ENCODE data around the gene LRRC8C. TPM values are rescaled to one million over a fixed set of nuclear protein-coding genes. Genes with fewer than 3 reads are reported as not detected.

The LRRC8C gene
- total RNA-seq, 2 experiments from 2014 or later: 28.4 to 30.2 TPM

GRCh38 chr1:89761901-89762300 is 129.0 kb downstream of the LRRC8C start:
- H3K4me3 Mint-ChIP-seq: peak overlapping the region; percentile 86
- DNase-seq: no peak
- intact Hi-C loops (cut with DNase I, micrococcal nuclease): loop anchor here (1.0 to 5.0 kb wide), 7 partner anchors 65 to 279 kb away; partner anchors contain the start of gene LRRC8C (in 1 of the 2)
- TF ChIP-seq CTCF (IDR thresholded peaks at IDR 0.05): no peak
- no peak overlapping the region for H3K27ac ChIP-seq (ENCODE audit: low read depth in 1 of 2, low read length in 2 of 2)
- peak overlapping the region; percentile 78 for H3K27ac Mint-ChIP-seq
- POLR2A ChIA-PET: interaction anchor here (1.7 to 4.5 kb wide), 13 partner anchors 10 to 180 kb away, joined by 5 to 88 read pairs (median 10); partner anchors contain the start of genes LRRC8C and LRRC8D
- H3K9me3 Mint-ChIP-seq: no peaks in the 10 kb centered on the region
- H3K36me3 Mint-ChIP-seq (ENCODE audit: low read depth): no peaks in the 10 kb centered on the region
- H3K9me3 ChIP-seq (ENCODE audit: control insufficient read depth in 1 of 2, insufficient read depth in 1 of 2, low read length in 2 of 2): no peaks in the 10 kb centered on the region
- no peak overlapping the region for H3K4me3 ChIP-seq (ENCODE audit: low read length)
- no peaks in the 10 kb centered on the region for H3K27me3 ChIP-seq (ENCODE audit: control insufficient read depth in 1 of 2, insufficient read depth in 2 of 2, low read length in 2 of 2)
- no peaks in the 10 kb centered on the region for H3K36me3 ChIP-seq (ENCODE audit: insufficient read depth, low read length)
- peaks cover 62% of the 10 kb centered on the region for H3K4me1 Mint-ChIP-seq (ENCODE audit: low read depth)
- no peaks in the 10 kb centered on the region for H3K27me3 Mint-ChIP-seq
- CTCF ChIA-PET: interaction anchor here (1.1 to 3.5 kb wide), 10 partner anchors 16 to 278 kb away, joined by 3 to 133 read pairs (median 7); partner anchors contain the start of gene LRRC8C
- peaks cover 55% of the 10 kb centered on the region for H3K4me1 ChIP-seq (ENCODE audit: insufficient read depth, low read length)
- ATAC-seq (ENCODE audit: poor library complexity): no peak

GRCh38 chr1:89762386-89762778 is 129.5 kb downstream of the LRRC8C start:
- H3K36me3 Mint-ChIP-seq (ENCODE audit: low read depth): no peaks in the 10 kb centered on the region
- peak overlapping the region; percentile 86 for H3K4me3 Mint-ChIP-seq
- ChIA-PET POLR2A (interaction anchor here (0.7 to 4.5 kb wide), 27 partner anchors 9 to 279 kb away, joined by 3 to 88 read pairs (median 6); partner anchors contain the start of genes LRRC8B, LRRC8C and LRRC8D), CTCF (interaction anchor here (0.6 to 3.5 kb wide), 48 partner anchors 8 to 764 kb away, joined by 3 to 133 read pairs (median 5); partner anchors contain the start of gene LRRC8C)
- peaks cover 57% of the 10 kb centered on the region for H3K4me1 Mint-ChIP-seq (ENCODE audit: low read depth)
- TF ChIP-seq CTCF (IDR thresholded peaks at IDR 0.05): no peak
- H3K27me3 ChIP-seq (ENCODE audit: control insufficient read depth in 1 of 2, insufficient read depth in 2 of 2, low read length in 2 of 2): no peaks in the 10 kb centered on the region
- peak in 2 of 14 experiments; percentile 37 to 38 for DNase-seq
- peaks cover 50% of the 10 kb centered on the region for H3K4me1 ChIP-seq (ENCODE audit: insufficient read depth, low read length)
- peak overlapping the region; percentile 61 for H3K4me3 ChIP-seq (ENCODE audit: low read length)
- no peaks in the 10 kb centered on the region for H3K9me3 Mint-ChIP-seq
- H3K27ac ChIP-seq (ENCODE audit: low read depth in 1 of 2, low read length in 2 of 2): no peak overlapping the region
- H3K36me3 ChIP-seq (ENCODE audit: insufficient read depth, low read length): no peaks in the 10 kb centered on the region
- no peak for ATAC-seq (ENCODE audit: poor library complexity)
- H3K27ac Mint-ChIP-seq: peak overlapping the region; percentile 78
- H3K27me3 Mint-ChIP-seq: no peaks in the 10 kb centered on the region
- no peaks in the 10 kb centered on the region for H3K9me3 ChIP-seq (ENCODE audit: control insufficient read depth in 1 of 2, insufficient read depth in 1 of 2, low read length in 2 of 2)
- intact Hi-C loops (cut with DNase I, micrococcal nuclease): loop anchor here (1.0 to 5.0 kb wide), 7 partner anchors 65 to 280 kb away; partner anchors contain the start of gene LRRC8C (in 1 of the 2)

GRCh38 chr1:89762779-89763648 is 130.1 kb downstream of the LRRC8C start:
- Mint-ChIP-seq H3K36me3 (ENCODE audit: low read depth) (no peaks in the 10 kb centered on the region), H3K4me3 (peak overlapping the region; percentile 86), H3K9me3 (no peaks in the 10 kb centered on the region), H3K27me3 (no peaks in the 10 kb centered on the region), H3K4me1 (ENCODE audit: low read depth) (peaks cover 51% of the 10 kb centered on the region), H3K27ac (peak overlapping the region; percentile 78)
- H3K27ac ChIP-seq (ENCODE audit: low read depth in 1 of 2, low read length in 2 of 2): peak overlapping the region in 1 of 2 donors; percentile 42
- H3K4me3 ChIP-seq (ENCODE audit: low read length): peak overlapping the region; percentile 61
- no peaks in the 10 kb centered on the region for H3K9me3 ChIP-seq (ENCODE audit: control insufficient read depth in 1 of 2, insufficient read depth in 1 of 2, low read length in 2 of 2)
- CTCF ChIA-PET: interaction anchor here (0.6 to 3.5 kb wide), 54 partner anchors 8 to 765 kb away, joined by 3 to 133 read pairs (median 5); partner anchors contain the start of gene LRRC8C
- POLR2A ChIA-PET: interaction anchor here (0.6 to 4.5 kb wide), 33 partner anchors 9 to 298 kb away, joined by 3 to 88 read pairs (median 5); partner anchors contain the start of genes LRRC8B, LRRC8C and LRRC8D
- H3K27me3 ChIP-seq (ENCODE audit: control insufficient read depth in 1 of 2, insufficient read depth in 2 of 2, low read length in 2 of 2): no peaks in the 10 kb centered on the region
- ATAC-seq (ENCODE audit: poor library complexity) (peak; percentile 99), DNase-seq (peak; percentile 80 to 92 (median 85))
- H3K4me1 ChIP-seq (ENCODE audit: insufficient read depth, low read length): peaks cover 44% of the 10 kb centered on the region
- intact Hi-C loops (cut with DNase I, micrococcal nuclease): loop anchor here (1.0 to 5.0 kb wide), 10 partner anchors 66 to 280 kb away; partner anchors contain the start of gene LRRC8C (in 1 of the 2)
- TF ChIP-seq CTCF (IDR thresholded peaks at IDR 0.05): peak; percentile 94
- H3K36me3 ChIP-seq (ENCODE audit: insufficient read depth, low read length): no peaks in the 10 kb centered on the region

All from CD4-positive, alpha-beta T cell (primary cell).